Upper lobe of left lung (tissue), 4 donors: Measurements from ENCODE around the gene TTC39A.

Experiments
- CTCF ChIP-seq, 6 experiments: fragments of 450-650 bp in 4 of 6; fragments of 200-600 bp in 2 of 6; sonication (generic) in 2 of 6; IDR thresholded peaks; one replicate each; pipeline ENCODE4 v1.5.1; 2016 to 2019; ENCODE audit warnings: antibody characterized with exemption in 6 of 6
- POLR2A ChIP-seq, 4 donors: fragments of 450-650 bp; IDR thresholded peaks; one replicate each; pipeline ENCODE4 v1.5.1; 2016 to 2017; ENCODE audit warnings: antibody characterized with exemption in 4 of 4, mild to moderate bottlenecking in 2 of 4
- POLR2AphosphoS5 ChIP-seq, 2 donors: sonication (generic); formaldehyde crosslinking; IDR thresholded peaks; one replicate each; pipeline ENCODE4 v1.5.1; 2017; ENCODE audit warnings: antibody characterized with exemption in 2 of 2

GRCh38 chr1:51328279-51328678, 2.1 kb downstream of the TTC39A start:
- TF ChIP-seq CTCF (IDR thresholded peaks at IDR 0.05) (no peak), POLR2AphosphoS5 (IDR thresholded peaks at IDR 0.05) (no peak), POLR2A (IDR thresholded peaks at IDR 0.05) (no peak)
